Measurements from ENCODE around the gene WASL.

WASL gene

GRCh38 chr7:123750389-123751230 lies 1.8 kb upstream of the WASL start:
- H3K27me3 ChIP-seq (ENCODE audit: control insufficient read depth in 1 of 2, insufficient read depth in 2 of 2, low read length in 2 of 2) = no peaks in the 10 kb centered on the region
- H3K36me3 ChIP-seq (ENCODE audit: control insufficient read depth in 1 of 2, insufficient read depth in 2 of 2, low read length in 2 of 2) = no peaks in the 10 kb centered on the region
- no peaks in the 10 kb centered on the region for H3K9me3 ChIP-seq (ENCODE audit: control insufficient read depth in 1 of 2, low read length in 2 of 2)
- H3K4me1 ChIP-seq (ENCODE audit: control insufficient read depth in 1 of 2, insufficient read depth in 2 of 2, low read length in 2 of 2) = peaks cover 22 to 36% of the 10 kb centered on the region in 2 donors
- H3K27ac ChIP-seq (ENCODE audit: low read depth, low read length) = no peak overlapping the region
- H3K4me3 ChIP-seq (ENCODE audit: low read depth in 1 of 2, low read length in 2 of 2) = peak overlapping the region; percentile 48 to 90
- H3K9ac ChIP-seq (ENCODE audit: low read depth in 1 of 2, low read length in 2 of 2) = no peak overlapping the region

GRCh38 chr7:123749537-123749857 lies 694 bp upstream of the WASL start:
- Histone ChIP-seq H3K4me3 (ENCODE audit: low read depth in 1 of 2, low read length in 2 of 2) (peak overlapping the region; percentile 87 to 90), H3K36me3 (ENCODE audit: control insufficient read depth in 1 of 2, insufficient read depth in 2 of 2, low read length in 2 of 2) (no peaks in the 10 kb centered on the region), H3K4me1 (ENCODE audit: control insufficient read depth in 1 of 2, insufficient read depth in 2 of 2, low read length in 2 of 2) (peaks cover 30 to 46% of the 10 kb centered on the region in 2 donors), H3K27me3 (ENCODE audit: control insufficient read depth in 1 of 2, insufficient read depth in 2 of 2, low read length in 2 of 2) (no peaks in the 10 kb centered on the region), H3K9ac (ENCODE audit: low read depth in 1 of 2, low read length in 2 of 2) (peak overlapping the region; percentile 77 to 78), H3K9me3 (ENCODE audit: control insufficient read depth in 1 of 2, low read length in 2 of 2) (no peaks in the 10 kb centered on the region), H3K27ac (ENCODE audit: low read depth, low read length) (peak overlapping the region; percentile 98)

GRCh38 chr7:123748171-123748733 lies 551 bp downstream of the WASL start:
- H3K36me3 ChIP-seq (ENCODE audit: control insufficient read depth in 1 of 2, insufficient read depth in 2 of 2, low read length in 2 of 2) = no peaks in the 10 kb centered on the region
- H3K27ac ChIP-seq (ENCODE audit: low read depth, low read length) = peak overlapping the region; percentile 98
- H3K9ac ChIP-seq (ENCODE audit: low read depth in 1 of 2, low read length in 2 of 2) = peak overlapping the region; percentile 92 to 98
- peaks cover 34 to 44% of the 10 kb centered on the region in 2 donors for H3K4me1 ChIP-seq (ENCODE audit: control insufficient read depth in 1 of 2, insufficient read depth in 2 of 2, low read length in 2 of 2)
- H3K9me3 ChIP-seq (ENCODE audit: control insufficient read depth in 1 of 2, low read length in 2 of 2) = no peaks in the 10 kb centered on the region
- peak overlapping the region; percentile 87 to 90 for H3K4me3 ChIP-seq (ENCODE audit: low read depth in 1 of 2, low read length in 2 of 2)
- no peaks in the 10 kb centered on the region for H3K27me3 ChIP-seq (ENCODE audit: control insufficient read depth in 1 of 2, insufficient read depth in 2 of 2, low read length in 2 of 2)

GRCh38 chr7:123747620-123748141 lies 1.1 kb downstream of the WASL start:
- peak overlapping the region; percentile 87 to 90 for H3K4me3 ChIP-seq (ENCODE audit: low read depth in 1 of 2, low read length in 2 of 2)
- H3K36me3 ChIP-seq (ENCODE audit: control insufficient read depth in 1 of 2, insufficient read depth in 2 of 2, low read length in 2 of 2) = no peaks in the 10 kb centered on the region
- H3K9me3 ChIP-seq (ENCODE audit: control insufficient read depth in 1 of 2, low read length in 2 of 2) = no peaks in the 10 kb centered on the region
- peaks cover 34 to 44% of the 10 kb centered on the region in 2 donors for H3K4me1 ChIP-seq (ENCODE audit: control insufficient read depth in 1 of 2, insufficient read depth in 2 of 2, low read length in 2 of 2)
- H3K9ac ChIP-seq (ENCODE audit: low read depth in 1 of 2, low read length in 2 of 2) = peak overlapping the region; percentile 76 to 92
- H3K27ac ChIP-seq (ENCODE audit: low read depth, low read length) = peak overlapping the region; percentile 98
- H3K27me3 ChIP-seq (ENCODE audit: control insufficient read depth in 1 of 2, insufficient read depth in 2 of 2, low read length in 2 of 2) = no peaks in the 10 kb centered on the region

GRCh38 chr7:123746931-123747488 lies 1.8 kb downstream of the WASL start:
- Histone ChIP-seq H3K9me3 (ENCODE audit: control insufficient read depth in 1 of 2, low read length in 2 of 2) (no peaks in the 10 kb centered on the region), H3K4me1 (ENCODE audit: control insufficient read depth in 1 of 2, insufficient read depth in 2 of 2, low read length in 2 of 2) (peaks cover 34 to 44% of the 10 kb centered on the region in 2 donors), H3K4me3 (ENCODE audit: low read depth in 1 of 2, low read length in 2 of 2) (peak overlapping the region; percentile 87 to 90), H3K36me3 (ENCODE audit: control insufficient read depth in 1 of 2, insufficient read depth in 2 of 2, low read length in 2 of 2) (no peaks in the 10 kb centered on the region), H3K27me3 (ENCODE audit: control insufficient read depth in 1 of 2, insufficient read depth in 2 of 2, low read length in 2 of 2) (no peaks in the 10 kb centered on the region), H3K9ac (ENCODE audit: low read depth in 1 of 2, low read length in 2 of 2) (peak overlapping the region; percentile 76 to 92), H3K27ac (ENCODE audit: low read depth, low read length) (peak overlapping the region; percentile 98)

- Histone ChIP-seq H3K4me1 (ENCODE audit: control insufficient read depth in 1 of 2, insufficient read depth in 2 of 2, low read length in 2 of 2) (peaks cover 34 to 48% of the 10 kb centered on the region in 2 donors), H3K4me3 (ENCODE audit: low read depth in 1 of 2, low read length in 2 of 2) (peak overlapping the region; percentile 87 to 90), H3K36me3 (ENCODE audit: control insufficient read depth in 1 of 2, insufficient read depth in 2 of 2, low read length in 2 of 2) (no peaks in the 10 kb centered on the region), H3K27me3 (ENCODE audit: control insufficient read depth in 1 of 2, insufficient read depth in 2 of 2, low read length in 2 of 2) (no peaks in the 10 kb centered on the region), H3K9ac (ENCODE audit: low read depth in 1 of 2, low read length in 2 of 2) (peak overlapping the region in 1 of 2 donors; percentile 49), H3K27ac (ENCODE audit: low read depth, low read length) (no peak overlapping the region), H3K9me3 (ENCODE audit: control insufficient read depth in 1 of 2, low read length in 2 of 2) (no peaks in the 10 kb centered on the region)
Observed at GRCh38 chr7:123746055-123746454, 2.7 kb downstream of the WASL start.

GRCh38 chr7:123745437-123745836 lies 3.4 kb downstream of the WASL start:
- H3K4me3 ChIP-seq (ENCODE audit: low read depth in 1 of 2, low read length in 2 of 2) = peak overlapping the region; percentile 7 to 87
- H3K4me1 ChIP-seq (ENCODE audit: control insufficient read depth in 1 of 2, insufficient read depth in 2 of 2, low read length in 2 of 2) = peaks cover 39 to 47% of the 10 kb centered on the region in 2 donors
- no peak overlapping the region for H3K27ac ChIP-seq (ENCODE audit: low read depth, low read length)
- no peak overlapping the region for H3K9ac ChIP-seq (ENCODE audit: low read depth in 1 of 2, low read length in 2 of 2)
- H3K27me3 ChIP-seq (ENCODE audit: control insufficient read depth in 1 of 2, insufficient read depth in 2 of 2, low read length in 2 of 2) = no peaks in the 10 kb centered on the region
- no peaks in the 10 kb centered on the region for H3K9me3 ChIP-seq (ENCODE audit: control insufficient read depth in 1 of 2, low read length in 2 of 2)
- no peaks in the 10 kb centered on the region for H3K36me3 ChIP-seq (ENCODE audit: control insufficient read depth in 1 of 2, insufficient read depth in 2 of 2, low read length in 2 of 2)

GRCh38 chr7:123744416-123744815 lies 4.4 kb downstream of the WASL start:
- Histone ChIP-seq H3K4me3 (ENCODE audit: low read depth in 1 of 2, low read length in 2 of 2) (peak overlapping the region in 1 of 2 donors; percentile 35), H3K9ac (ENCODE audit: low read depth in 1 of 2, low read length in 2 of 2) (no peak overlapping the region), H3K9me3 (ENCODE audit: control insufficient read depth in 1 of 2, low read length in 2 of 2) (no peaks in the 10 kb centered on the region), H3K36me3 (ENCODE audit: control insufficient read depth in 1 of 2, insufficient read depth in 2 of 2, low read length in 2 of 2) (no peaks in the 10 kb centered on the region), H3K27me3 (ENCODE audit: control insufficient read depth in 1 of 2, insufficient read depth in 2 of 2, low read length in 2 of 2) (no peaks in the 10 kb centered on the region), H3K27ac (ENCODE audit: low read depth, low read length) (no peak overlapping the region), H3K4me1 (ENCODE audit: control insufficient read depth in 1 of 2, insufficient read depth in 2 of 2, low read length in 2 of 2) (peaks cover 39 to 43% of the 10 kb centered on the region in 2 donors)

GRCh38 chr7:123741940-123742339 lies 6.9 kb downstream of the WASL start:
- Histone ChIP-seq H3K27ac (ENCODE audit: low read depth, low read length) (no peak overlapping the region), H3K9ac (ENCODE audit: low read depth in 1 of 2, low read length in 2 of 2) (no peak overlapping the region), H3K4me1 (ENCODE audit: control insufficient read depth in 1 of 2, insufficient read depth in 2 of 2, low read length in 2 of 2) (peaks cover 40 to 50% of the 10 kb centered on the region in 2 donors), H3K27me3 (ENCODE audit: control insufficient read depth in 1 of 2, insufficient read depth in 2 of 2, low read length in 2 of 2) (no peaks in the 10 kb centered on the region), H3K4me3 (ENCODE audit: low read depth in 1 of 2, low read length in 2 of 2) (no peak overlapping the region), H3K36me3 (ENCODE audit: control insufficient read depth in 1 of 2, insufficient read depth in 2 of 2, low read length in 2 of 2) (no peaks in the 10 kb centered on the region), H3K9me3 (ENCODE audit: control insufficient read depth in 1 of 2, low read length in 2 of 2) (no peaks in the 10 kb centered on the region)

GRCh38 chr7:123738808-123739207 lies 10.0 kb downstream of the WASL start:
- H3K36me3 ChIP-seq (ENCODE audit: control insufficient read depth in 1 of 2, insufficient read depth in 2 of 2, low read length in 2 of 2) = no peaks in the 10 kb centered on the region
- H3K9ac ChIP-seq (ENCODE audit: low read depth in 1 of 2, low read length in 2 of 2) = no peak overlapping the region
- H3K4me3 ChIP-seq (ENCODE audit: low read depth in 1 of 2, low read length in 2 of 2) = no peak overlapping the region
- H3K27me3 ChIP-seq (ENCODE audit: control insufficient read depth in 1 of 2, insufficient read depth in 2 of 2, low read length in 2 of 2) = no peaks in the 10 kb centered on the region
- H3K4me1 ChIP-seq (ENCODE audit: control insufficient read depth in 1 of 2, insufficient read depth in 2 of 2, low read length in 2 of 2) = peaks cover 12 to 19% of the 10 kb centered on the region in 2 donors
- no peaks in the 10 kb centered on the region for H3K9me3 ChIP-seq (ENCODE audit: control insufficient read depth in 1 of 2, low read length in 2 of 2)
- H3K27ac ChIP-seq (ENCODE audit: low read depth, low read length) = no peak overlapping the region

Measured in duodenal mucosa (tissue), 2 donors.